GM18505 (cell line): ENCODE data around the gene NRCAM.
"Not testable (repeated sequence)": the region's sequence is repeated elsewhere in the genome, so short reads cannot be mapped to it uniquely, and the experiment has no call there.

Experiments
- ATAC-seq: cut with Tn5 transposase; IDR thresholded peaks from one replicate; pipeline ENCODE4 v1.9.1; 2021; ENCODE audit not compliant: unreplicated experiment
- POLR2A ChIP-seq: IDR thresholded peaks from 4 replicates; pipeline ENCODE4 v1.6.1; 2011; ENCODE audit warnings: borderline replicate concordance; ENCODE audit not compliant: insufficient read depth, insufficient read length; ENCODE audit errors: extremely low read depth

The NRCAM gene

GRCh38 chr7:108351729-108352131, 104.5 kb downstream of the NRCAM start:
- no peak for TF ChIP-seq POLR2A
- ATAC-seq = no peak

GRCh38 chr7:108348913-108349312, 107.3 kb downstream of the NRCAM start:
- no peak for ATAC-seq
- no peak for TF ChIP-seq POLR2A

GRCh38 chr7:108347616-108348015, 108.6 kb downstream of the NRCAM start:
- no peak for TF ChIP-seq POLR2A
- no peak for ATAC-seq

GRCh38 chr7:108345710-108346336, 110.4 kb downstream of the NRCAM start:
- ATAC-seq = no peak
- TF ChIP-seq POLR2A = no peak

GRCh38 chr7:108340856-108341411, 115.3 kb downstream of the NRCAM start:
- no peak for TF ChIP-seq POLR2A
- no peak for ATAC-seq

- ATAC-seq = not testable (repeated sequence)
These were observed 115.8 kb downstream of the NRCAM start for GRCh38 chr7:108340406-108340805.

GRCh38 chr7:108335269-108335918, 120.8 kb downstream of the NRCAM start:
- ATAC-seq = no peak
- TF ChIP-seq POLR2A = no peak

GRCh38 chr7:108332937-108333336, 123.3 kb downstream of the NRCAM start:
- no peak for TF ChIP-seq POLR2A
- no peak for ATAC-seq

- no peak for ATAC-seq
- TF ChIP-seq POLR2A = no peak
These were observed 124.3 kb downstream of the NRCAM start for GRCh38 chr7:108331971-108332370.

GRCh38 chr7:108330227-108330626, 126.0 kb downstream of the NRCAM start:
- TF ChIP-seq POLR2A = no peak
- ATAC-seq = no peak

GRCh38 chr7:108329514-108329913, 126.7 kb downstream of the NRCAM start:
- ATAC-seq = no peak
- no peak for TF ChIP-seq POLR2A

- no peak for TF ChIP-seq POLR2A
- ATAC-seq = no peak
These were observed 128.0 kb downstream of the NRCAM start for GRCh38 chr7:108328174-108328651.

- ATAC-seq = no peak
These were observed 128.9 kb downstream of the NRCAM start for GRCh38 chr7:108327353-108327752.

GRCh38 chr7:108326938-108327337, 129.3 kb downstream of the NRCAM start:
- no peak for TF ChIP-seq POLR2A
- no peak for ATAC-seq

More at GRCh38 chr7:108327353-108327752, 128.9 kb downstream of the NRCAM start:
- TF ChIP-seq POLR2A = no peak
